Lung (tissue), 12 donors: ENCODE results near the gene TAX1BP3. TPM values are rescaled to one million over a fixed set of nuclear protein-coding genes. Genes with fewer than 3 reads are reported as not detected.

Source experiments
- ATAC-seq: fragments of 200-7000 bp; cut with Tn5 transposase; one replicate; pipeline ENCODE4 v1.9.1; 2020; ENCODE audit warnings: moderate number of reproducible peaks; ENCODE audit not compliant: insufficient read depth, low FRiP score
- DNase-seq, 3 donors: peaks; one replicate each; pipeline ENCODE4 v3.0.0-alpha.2; 2013 to 2017
- H3K27ac ChIP-seq, 2 donors: one replicate each; pipeline ENCODE4 v1.5.1; 2013; ENCODE audit warnings: mild to moderate bottlenecking in 2 of 2, moderate library complexity in 2 of 2, control low read depth in 1 of 2, inconsistent platforms in 1 of 2, low read depth in 1 of 2, low read length in 1 of 2
- H3K27me3 ChIP-seq, 3 donors: one replicate each; pipeline ENCODE4 v1.5.1; 2013; ENCODE audit warnings: low read length in 2 of 3; ENCODE audit not compliant: control insufficient read depth in 3 of 3, insufficient read depth in 3 of 3
- H3K36me3 ChIP-seq, 4 donors: one replicate each; pipeline ENCODE4 v1.5.1; 2013; ENCODE audit warnings: low read length in 4 of 4, mild to moderate bottlenecking in 1 of 4, moderate library complexity in 1 of 4; ENCODE audit not compliant: control insufficient read depth in 4 of 4, insufficient read depth in 4 of 4
- H3K4me1 ChIP-seq, 5 donors: one replicate each; pipeline ENCODE4 v1.5.1; 2013; ENCODE audit warnings: low read length in 5 of 5, mild to moderate bottlenecking in 2 of 5, moderate library complexity in 1 of 5; ENCODE audit not compliant: control insufficient read depth in 5 of 5, insufficient read depth in 5 of 5
- H3K4me3 ChIP-seq: one replicate; pipeline ENCODE4 v1.5.1; 2013; ENCODE audit warnings: mild to moderate bottlenecking, control low read depth, moderate library complexity
- H3K9ac ChIP-seq, 2 donors: one replicate each; pipeline ENCODE4 v1.5.1; 2013; ENCODE audit warnings: low read length in 2 of 2, control low read depth in 1 of 2; ENCODE audit not compliant: insufficient read depth in 1 of 2
- H3K9me3 ChIP-seq, 4 donors: one replicate each; pipeline ENCODE4 v1.5.1; 2013; ENCODE audit warnings: low read length in 3 of 4, mild to moderate bottlenecking in 1 of 4, moderate library complexity in 1 of 4; ENCODE audit not compliant: control insufficient read depth in 4 of 4, insufficient read depth in 3 of 4
- WGBS, 2 donors: extraction: QIAGEN DNeasy Blood & Tissue Kit; methylation state at CpG; one replicate each; pipeline ENCODE4 v1.1.7; 2013; 5-methylcytosine and 5-hydroxymethylcytosine counted together
- polyA plus RNA-seq, 2 donors: library from polyadenylated mRNA; stranded (reverse); fragments of 200-250 nt; gene quantifications; one replicate each; pipeline ENCODE4 v1.2.1, GENCODE V29; 2013
- total RNA-seq, 2 donors: library from RNA; depleted of rRNA in 1 of 2; stranded (reverse); fragments of >200 nt in 1 of 2; gene quantifications; one replicate each; pipeline ENCODE4 v1.2.1, GENCODE V29; 2014 to 2021
- TF ChIP-seq, protein P1 (sequence below): IDR thresholded peaks from 2 replicates; pipeline ENCODE4 v1.5.1; 2012; ENCODE audit warnings: mild to moderate bottlenecking; ENCODE audit errors: control extremely low read depth, extremely low read depth
- donor health status: control.
- donor health status: control.
- donor health status: Bipolar disorder and iron deficiency.
- donor health status: healthy.
- donor health status: DM: yes; HTN: yes; CAD: no.

Gene TAX1BP3
- total and polyA plus RNA-seq, 4 donors, result 69.7 to 146 (median 97.0) TPM

DNA sequence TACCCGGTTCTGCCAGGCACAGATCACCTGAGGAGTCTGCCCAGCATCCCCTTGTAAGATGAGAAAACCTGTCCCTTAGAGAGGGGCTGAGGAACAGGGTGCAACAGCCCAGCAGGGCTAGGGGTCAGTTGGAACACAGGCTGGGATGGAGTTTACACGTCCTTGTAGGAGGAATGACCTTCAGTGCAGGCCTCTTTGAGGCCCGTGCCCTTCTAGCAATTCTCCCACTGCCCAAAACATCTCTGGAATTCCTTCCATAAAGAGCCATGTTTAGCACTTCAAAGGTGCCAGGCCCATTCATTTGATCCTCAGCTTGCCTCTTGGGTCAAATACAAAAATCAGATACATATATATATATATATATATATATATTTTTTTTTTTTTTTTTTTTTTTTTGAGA is 27.4 kb downstream of the TAX1BP3 start:
- Histone ChIP-seq H3K4me1 (peaks cover 0 to 9% (median 0%) of the 10 kb centered on the region in 5 donors), H3K9ac (no peak overlapping the region), H3K27ac (peak overlapping the region in 1 of 2 donors; percentile 20), H3K9me3 (no peaks in the 10 kb centered on the region), H3K4me3 (no peak overlapping the region), H3K27me3 (no peaks in the 10 kb centered on the region), H3K36me3 (peaks cover 0 to 21% (median 4%) of the 10 kb centered on the region in 4 donors)
- TF ChIP-seq, protein P1, sequence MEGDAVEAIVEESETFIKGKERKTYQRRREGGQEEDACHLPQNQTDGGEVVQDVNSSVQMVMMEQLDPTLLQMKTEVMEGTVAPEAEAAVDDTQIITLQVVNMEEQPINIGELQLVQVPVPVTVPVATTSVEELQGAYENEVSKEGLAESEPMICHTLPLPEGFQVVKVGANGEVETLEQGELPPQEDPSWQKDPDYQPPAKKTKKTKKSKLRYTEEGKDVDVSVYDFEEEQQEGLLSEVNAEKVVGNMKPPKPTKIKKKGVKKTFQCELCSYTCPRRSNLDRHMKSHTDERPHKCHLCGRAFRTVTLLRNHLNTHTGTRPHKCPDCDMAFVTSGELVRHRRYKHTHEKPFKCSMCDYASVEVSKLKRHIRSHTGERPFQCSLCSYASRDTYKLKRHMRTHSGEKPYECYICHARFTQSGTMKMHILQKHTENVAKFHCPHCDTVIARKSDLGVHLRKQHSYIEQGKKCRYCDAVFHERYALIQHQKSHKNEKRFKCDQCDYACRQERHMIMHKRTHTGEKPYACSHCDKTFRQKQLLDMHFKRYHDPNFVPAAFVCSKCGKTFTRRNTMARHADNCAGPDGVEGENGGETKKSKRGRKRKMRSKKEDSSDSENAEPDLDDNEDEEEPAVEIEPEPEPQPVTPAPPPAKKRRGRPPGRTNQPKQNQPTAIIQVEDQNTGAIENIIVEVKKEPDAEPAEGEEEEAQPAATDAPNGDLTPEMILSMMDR, result no peak
- DNase-seq, result no peak
- WGBS, 2 donors, result 78 to 87% methylated on average over 3 of the region's 3 CpGs
- no peak for ATAC-seq

DNA sequence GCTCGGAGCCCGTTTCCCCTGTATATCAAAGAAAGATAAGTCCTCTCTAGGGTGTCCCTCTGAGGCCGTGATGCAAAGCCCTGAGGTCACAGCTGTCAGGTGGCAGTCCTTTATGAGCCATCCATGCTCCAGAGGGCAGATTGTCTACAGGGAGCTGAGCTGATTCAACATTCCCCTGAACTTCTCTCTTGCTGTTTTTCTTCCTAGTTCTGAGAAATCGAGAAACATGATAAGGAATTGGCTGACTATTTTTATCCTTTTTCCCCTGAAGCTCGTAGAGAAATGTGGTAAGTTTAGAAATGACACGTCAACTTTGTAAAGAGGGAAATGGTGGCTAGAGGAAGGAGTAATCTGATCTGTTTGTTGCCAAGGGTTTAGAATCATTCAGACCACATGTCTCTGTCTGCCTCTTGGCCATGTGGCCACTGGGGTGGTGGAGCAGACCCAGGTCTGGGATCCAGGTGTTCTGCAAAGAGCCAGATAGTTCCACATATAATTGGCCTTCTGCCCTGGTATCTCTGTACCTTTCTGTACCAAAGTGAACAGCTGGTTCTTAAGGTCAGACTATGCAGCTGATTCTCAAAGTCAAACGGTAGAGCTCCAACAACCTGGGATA is 28.3 kb downstream of the TAX1BP3 start:
- Histone ChIP-seq H3K36me3 (peaks cover 0 to 15% (median 3%) of the 10 kb centered on the region in 4 donors), H3K4me3 (no peak overlapping the region), H3K9me3 (no peaks in the 10 kb centered on the region), H3K4me1 (peaks cover 0 to 12% (median 0%) of the 10 kb centered on the region in 5 donors), H3K27ac (peak overlapping the region in 1 of 2 donors; percentile 35), H3K27me3 (no peaks in the 10 kb centered on the region), H3K9ac (no peak overlapping the region)
- no peak for ATAC-seq
- TF ChIP-seq, protein P1, result no peak
- WGBS, 2 donors, result 33 to 65% methylated on average over 7 of the region's 7 CpGs
- no peak for DNase-seq

DNA sequence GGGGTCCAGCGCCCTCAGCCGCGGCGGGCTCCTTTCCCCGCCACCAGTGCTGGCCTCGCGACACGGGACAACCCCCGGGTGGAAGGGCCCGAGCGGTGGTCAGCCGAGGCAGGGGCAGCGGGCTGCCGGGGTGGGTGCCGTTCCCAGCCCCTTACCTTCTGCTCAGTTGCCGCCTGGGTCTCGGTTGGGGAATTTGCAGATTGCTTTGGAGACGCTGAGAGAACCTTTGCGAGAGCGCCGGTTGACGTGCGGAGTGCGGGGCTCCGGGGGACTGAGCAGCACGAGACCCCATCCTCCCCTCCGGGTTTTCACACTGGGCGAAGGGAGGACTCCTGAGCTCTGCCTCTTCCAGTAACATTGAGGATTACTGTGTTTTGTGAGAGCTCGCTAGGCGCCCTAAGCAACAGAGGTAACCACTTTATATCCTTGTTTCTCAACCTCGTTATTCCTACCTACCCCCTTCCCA is 31.4 kb downstream of the TAX1BP3 start:
- Histone ChIP-seq H3K36me3 (peaks cover 0 to 12% (median 5%) of the 10 kb centered on the region in 4 donors), H3K27me3 (no peaks in the 10 kb centered on the region), H3K4me3 (peak overlapping the region; percentile 78), H3K9me3 (no peaks in the 10 kb centered on the region), H3K27ac (peak overlapping the region; percentile 98 to 100), H3K9ac (no peak overlapping the region), H3K4me1 (peaks cover 0 to 17% (median 0%) of the 10 kb centered on the region in 5 donors)
- DNase-seq (peak in 1 of 3 donors; percentile 8), ATAC-seq (peak; percentile 2)
- WGBS, 2 donors, result 1 to 2% methylated on average over 26 to 31 of the region's 31 CpGs
- TF ChIP-seq, protein P1, result no peak
